GM12878 (cell line): ENCODE data around the gene MAP2K7. TPM values are rescaled to one million over a fixed set of nuclear protein-coding genes. Genes with fewer than 3 reads are reported as not detected.

ENCODE experiments used
- ATAC-seq: fragments of 200-7000 bp; cut with Tn5 transposase; 3 replicates; pipeline ENCODE4 v1.9.1; 2020; ENCODE audit warnings: mild to moderate bottlenecking, moderate library complexity
- BruUV-seq: library from RNA; stranded (reverse); fragments of 400-500 nt; replicated peaks from 2 replicates; lab custom pipeline; 2021; lab: Mats Ljungman, UMichigan
- CTCF ChIA-PET: fragments of 300-600 bp; sonication (Branson Sonifier 250); formaldehyde crosslinking; extraction: SDS; loops from one replicate; lab custom pipeline; 2021; ENCODE audit warnings: inconsistent platforms; lab: Yijun Ruan, JAX
- POLR2A ChIA-PET: fragments of 350-600 bp; formaldehyde crosslinking; extraction: SDS; loops from one replicate; lab custom pipeline; 2021; ENCODE audit warnings: inconsistent platforms; lab: Charles Lee
- RAD21 ChIA-PET: fragments of 300-600 bp; sonication (Branson Sonifier 250); formaldehyde crosslinking; loops from one replicate; lab custom pipeline; 2023; ENCODE audit warnings: antibody characterized with exemption; ENCODE audit not compliant: unreplicated experiment; lab: Charles Lee
- SMC1A ChIA-PET: fragments of 300-600 bp; sonication (Branson Sonifier 250); formaldehyde crosslinking; loops from one replicate; lab custom pipeline; 2023; ENCODE audit not compliant: unreplicated experiment, uncharacterized antibody; lab: Charles Lee
- DNase-seq: peaks from one replicate; pipeline ENCODE4 v3.0.0-alpha.2; 2011; ENCODE audit warnings: low read depth, low spot score
- FAIRE-seq: peaks from 3 replicates; lab custom pipeline; 2011; peaks lifted over from hg19 to GRCh38; lab: Jason Lieb, UNC
- H2AFZ ChIP-seq: 2 replicates; pipeline ENCODE4 v1.6.0; 2011; ENCODE audit warnings: low read depth, low read length, control low read depth; ENCODE audit not compliant: control insufficient read depth
- H3K27ac ChIP-seq: 2 replicates; pipeline ENCODE4 v1.5.1; 2011; ENCODE audit warnings: control low read depth; ENCODE audit not compliant: control insufficient read depth, insufficient read depth
- H3K27me3 ChIP-seq, 2 experiments: replicated peaks in 1 of 2; 2 replicates each; pipeline versions ENCODE4 v1.6.0 to v1.6.1; 2011; ENCODE audit warnings: low read length in 1 of 2; ENCODE audit not compliant: control insufficient read depth in 2 of 2, insufficient read depth in 2 of 2
- H3K36me3 ChIP-seq, 2 experiments: 2 replicates each; pipeline ENCODE4 v1.5.1; 2011; ENCODE audit warnings: low read length in 1 of 2; ENCODE audit not compliant: control insufficient read depth in 2 of 2, insufficient read depth in 2 of 2
- H3K4me1 ChIP-seq: 2 replicates; pipeline ENCODE4 v1.6.1; 2011; ENCODE audit warnings: mild to moderate bottlenecking, low read length, moderate library complexity, mixed read lengths; ENCODE audit not compliant: control insufficient read depth, insufficient read depth
- H3K4me2 ChIP-seq: 2 replicates; pipeline ENCODE4 v1.6.0; 2011; ENCODE audit warnings: control low read depth; ENCODE audit not compliant: control insufficient read depth, insufficient read depth
- H3K4me3 ChIP-seq: fragments of 200-600 bp; sonication (generic); 2 replicates; pipeline ENCODE4 v1.5.1; 2016
- H3K79me2 ChIP-seq: 2 replicates; pipeline ENCODE4 v1.6.0; 2011; ENCODE audit warnings: low read length; ENCODE audit not compliant: control insufficient read depth, insufficient read depth
- H3K9ac ChIP-seq: 2 replicates; pipeline ENCODE4 v1.8.0; 2011; ENCODE audit warnings: low read length, control low read depth, mixed read lengths; ENCODE audit not compliant: control insufficient read depth, insufficient read depth
- H3K9me3 ChIP-seq: replicated peaks from 3 replicates; pipeline ENCODE4 v1.5.1; 2011; ENCODE audit warnings: mild to moderate bottlenecking, low read length; ENCODE audit not compliant: control insufficient read depth, insufficient read depth
- H4K20me1 ChIP-seq: 2 replicates; pipeline ENCODE4 v1.6.0; 2011; ENCODE audit not compliant: control insufficient read depth, insufficient read depth
- BHLHE40 ChIP-seq, 2 experiments: fragments of 450-650 bp in 1 of 2; IDR thresholded peaks; 2 replicates each; pipeline ENCODE4 v1.6.1; 2011 to 2017; ENCODE audit warnings: low read depth in 2 of 2, borderline replicate concordance in 1 of 2, improper control_type of control experiment in 1 of 2, low read length in 1 of 2, mild to moderate bottlenecking in 1 of 2
- FOXK2 ChIP-seq: fragments of 450-650 bp; IDR thresholded peaks from 2 replicates; pipeline ENCODE4 v1.6.1; 2017; ENCODE audit warnings: mild to moderate bottlenecking, moderate library complexity
- NR2C1 ChIP-seq: fragments of 450-650 bp; IDR thresholded peaks from 2 replicates; pipeline ENCODE4 v1.6.1; 2017; ENCODE audit warnings: antibody characterized with exemption, mild to moderate bottlenecking, moderate library complexity
- WGBS: methylation state at CpG from one replicate; pipeline ENCODE4 v1.1.6; 2016; ENCODE audit warnings: low lambda C conversion rate; ENCODE audit not compliant: insufficient replicate concordance, insufficient coverage; ENCODE audit errors: missing lambda C conversion rate; 5-methylcytosine and 5-hydroxymethylcytosine counted together
- in situ Hi-C: fragments of 300-500 bp; cut with MboI; formaldehyde crosslinking; loops from 9 replicates; pipeline ENCODE4 v1.14.3; 2018; ENCODE audit warnings: mixed read lengths
- intact Hi-C: fragments of 100-400 bp; cut with micrococcal nuclease; formaldehyde crosslinking; loops from one replicate; pipeline ENCODE4 v1.14.2; 2022; ENCODE audit not compliant: unreplicated experiment
- polyA plus RNA-seq, 11 experiments: library from polyadenylated mRNA; depleted of rRNA in 4 of 11; unstranded in 6 of 11; stranded (reverse) in 5 of 11; fragments of >200 nt; fragmentation: Nextera tagmentation in 4 of 11; fragmentation: Illumina TruSeq in 1 of 11; extraction: Ambion mirVana in 4 of 11; extraction: Trizol in 1 of 11; gene quantifications; 1 replicate in 1 of 11; 2 replicates in 10 of 11; pipeline versions ENCODE4 v1.2.1 to v1.2.3, GENCODE V29; 2011 to 2016; ENCODE audit warnings: inconsistent platforms in 2 of 11, missing spikeins in 2 of 11, low read depth in 1 of 11
- total RNA-seq, 4 experiments: library from RNA; depleted of rRNA in 3 of 4; stranded (reverse); fragments of >200 nt in 3 of 4; fragmentation: Illumina TruSeq in 1 of 4; extraction: Trizol in 1 of 4; gene quantifications; 2 replicates each; pipeline versions ENCODE4 v1.2.1 to v1.2.3, GENCODE V29; 2013 to 2021
- TF ChIP-seq, protein P1 (sequence below), 3 experiments: IDR thresholded peaks in 2 of 3; conservative IDR thresholded peaks in 1 of 3; 2 replicates each; pipeline ENCODE4 v1.5.1; 2011; ENCODE audit warnings: low read depth in 3 of 3, low read length in 3 of 3, mild to moderate bottlenecking in 3 of 3, control low read depth in 2 of 3, moderate library complexity in 2 of 3, inconsistent platforms in 1 of 3, mixed read lengths in 1 of 3; ENCODE audit not compliant: control insufficient read depth in 2 of 3, insufficient read depth in 1 of 3; ENCODE audit errors: extremely low read depth in 1 of 3
- TF ChIP-seq, protein P2 (sequence below): fragments of 450-650 bp; IDR thresholded peaks from 2 replicates; pipeline ENCODE4 v1.6.1; 2014; ENCODE audit warnings: mild to moderate bottlenecking
- TF ChIP-seq, protein P3 (sequence below): IDR thresholded peaks from 2 replicates; pipeline ENCODE4 v1.6.1; 2012; ENCODE audit warnings: low read depth, low read length, improper control_type of control experiment

The MAP2K7 gene
- total and polyA plus RNA-seq, 10 of the 15 experiments (the other 5 are each of a cell fraction or from before 2014, with no cell fraction given), result 0.34 to 32.2 (median 6.7) TPM

DNA sequence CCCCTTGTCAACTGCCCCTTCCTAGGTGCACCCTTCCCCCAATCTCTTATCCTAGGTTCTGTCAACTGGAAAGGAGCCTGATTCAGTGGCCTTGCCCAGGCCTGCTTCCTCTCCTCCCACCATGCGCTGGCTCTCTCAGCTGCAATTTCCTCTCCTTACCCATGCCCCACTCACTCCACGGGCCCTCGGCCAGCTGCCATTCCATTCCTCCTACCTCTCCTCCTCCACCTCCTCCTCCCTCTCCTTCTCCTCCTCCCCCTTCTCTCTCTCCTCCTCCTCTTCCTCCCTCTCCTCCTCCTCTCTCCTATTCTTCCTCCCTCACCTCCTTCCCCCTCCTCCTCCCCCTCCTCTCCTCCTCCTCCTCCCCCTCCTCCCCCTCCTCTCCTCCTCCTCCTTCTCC lies 49.4 kb downstream of the MAP2K7 start:
- ATAC-seq (no peak), DNase-seq (no peak), FAIRE-seq (no peak)
- Histone ChIP-seq H3K36me3 (no peaks in the 10 kb centered on the region), H3K4me1 (no peaks in the 10 kb centered on the region), H3K27ac (no peak overlapping the region), H2AFZ (no peak overlapping the region), H3K4me3 (no peak overlapping the region), H3K79me2 (no peaks in the 10 kb centered on the region), H3K9ac (no peak overlapping the region), H3K27me3 (no peaks in the 10 kb centered on the region), H4K20me1 (no peaks in the 10 kb centered on the region), H3K9me3 (no peaks in the 10 kb centered on the region), H3K4me2 (no peak overlapping the region)
- in situ Hi-C loops, result no loop called here
- ChIA-PET CTCF (no interaction called here), RAD21 (no interaction called here), POLR2A (interaction anchor here (0.7 kb wide), 1 partner anchor 75 kb away, joined by 4 read pairs; no protein-coding TSS in a partner anchor), SMC1A (no interaction called here)
- TF ChIP-seq, protein P1, sequence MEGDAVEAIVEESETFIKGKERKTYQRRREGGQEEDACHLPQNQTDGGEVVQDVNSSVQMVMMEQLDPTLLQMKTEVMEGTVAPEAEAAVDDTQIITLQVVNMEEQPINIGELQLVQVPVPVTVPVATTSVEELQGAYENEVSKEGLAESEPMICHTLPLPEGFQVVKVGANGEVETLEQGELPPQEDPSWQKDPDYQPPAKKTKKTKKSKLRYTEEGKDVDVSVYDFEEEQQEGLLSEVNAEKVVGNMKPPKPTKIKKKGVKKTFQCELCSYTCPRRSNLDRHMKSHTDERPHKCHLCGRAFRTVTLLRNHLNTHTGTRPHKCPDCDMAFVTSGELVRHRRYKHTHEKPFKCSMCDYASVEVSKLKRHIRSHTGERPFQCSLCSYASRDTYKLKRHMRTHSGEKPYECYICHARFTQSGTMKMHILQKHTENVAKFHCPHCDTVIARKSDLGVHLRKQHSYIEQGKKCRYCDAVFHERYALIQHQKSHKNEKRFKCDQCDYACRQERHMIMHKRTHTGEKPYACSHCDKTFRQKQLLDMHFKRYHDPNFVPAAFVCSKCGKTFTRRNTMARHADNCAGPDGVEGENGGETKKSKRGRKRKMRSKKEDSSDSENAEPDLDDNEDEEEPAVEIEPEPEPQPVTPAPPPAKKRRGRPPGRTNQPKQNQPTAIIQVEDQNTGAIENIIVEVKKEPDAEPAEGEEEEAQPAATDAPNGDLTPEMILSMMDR (IDR thresholded peaks at IDR 0.05 in 2 of 3, conservative IDR thresholded peaks at IDR 0.05 in 1 of 3; ENCODE audit: control insufficient read depth in 2 of 3, extremely low read depth in 1 of 3, insufficient read depth in 1 of 3, low read depth in 3 of 3, low read length in 3 of 3), result no peak
- TF ChIP-seq FOXK2 (no peak), BHLHE40 (IDR thresholded peaks at IDR 0.05; ENCODE audit: borderline replicate concordance in 1 of 2, low read depth in 2 of 2, low read length in 1 of 2) (no peak), NR2C1 (no peak)
- TF ChIP-seq, protein P2, sequence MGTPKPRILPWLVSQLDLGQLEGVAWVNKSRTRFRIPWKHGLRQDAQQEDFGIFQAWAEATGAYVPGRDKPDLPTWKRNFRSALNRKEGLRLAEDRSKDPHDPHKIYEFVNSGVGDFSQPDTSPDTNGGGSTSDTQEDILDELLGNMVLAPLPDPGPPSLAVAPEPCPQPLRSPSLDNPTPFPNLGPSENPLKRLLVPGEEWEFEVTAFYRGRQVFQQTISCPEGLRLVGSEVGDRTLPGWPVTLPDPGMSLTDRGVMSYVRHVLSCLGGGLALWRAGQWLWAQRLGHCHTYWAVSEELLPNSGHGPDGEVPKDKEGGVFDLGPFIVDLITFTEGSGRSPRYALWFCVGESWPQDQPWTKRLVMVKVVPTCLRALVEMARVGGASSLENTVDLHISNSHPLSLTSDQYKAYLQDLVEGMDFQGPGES, result no peak
- TF ChIP-seq, protein P3, sequence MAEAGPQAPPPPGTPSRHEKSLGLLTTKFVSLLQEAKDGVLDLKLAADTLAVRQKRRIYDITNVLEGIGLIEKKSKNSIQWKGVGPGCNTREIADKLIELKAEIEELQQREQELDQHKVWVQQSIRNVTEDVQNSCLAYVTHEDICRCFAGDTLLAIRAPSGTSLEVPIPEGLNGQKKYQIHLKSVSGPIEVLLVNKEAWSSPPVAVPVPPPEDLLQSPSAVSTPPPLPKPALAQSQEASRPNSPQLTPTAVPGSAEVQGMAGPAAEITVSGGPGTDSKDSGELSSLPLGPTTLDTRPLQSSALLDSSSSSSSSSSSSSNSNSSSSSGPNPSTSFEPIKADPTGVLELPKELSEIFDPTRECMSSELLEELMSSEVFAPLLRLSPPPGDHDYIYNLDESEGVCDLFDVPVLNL, result no peak
- BruUV-seq, result no TSS peak
- intact Hi-C loops, result no loop called here
- 7% methylated on average over 2 of the region's 3 CpGs for WGBS
